Sigmoid colon (tissue), 7 donors: ENCODE results near the gene RASA2. TPM values are rescaled to one million over a fixed set of nuclear protein-coding genes. Genes with fewer than 3 reads are reported as not detected.

ENCODE experiments used
- DNase-seq: peaks from one replicate; pipeline ENCODE4 v3.0.0-alpha.2; 2019
- H3K27ac ChIP-seq, 4 donors: fragments of 200-600 bp; sonication (generic); one replicate each; pipeline ENCODE4 v1.5.1; 2016 to 2019; ENCODE audit warnings: mild to moderate bottlenecking in 1 of 4
- H3K27me3 ChIP-seq, 3 donors: fragments of 200-600 bp; sonication (generic); one replicate each; pipeline ENCODE4 v1.5.1; 2019; ENCODE audit warnings: mild to moderate bottlenecking in 1 of 3
- H3K36me3 ChIP-seq, 4 donors: fragments of 200-600 bp; sonication (generic); one replicate each; pipeline ENCODE4 v1.5.1; 2016 to 2019
- H3K4me1 ChIP-seq, 4 donors: fragments of 200-600 bp; sonication (generic); one replicate each; pipeline ENCODE4 v1.5.1; 2017 to 2019
- H3K4me3 ChIP-seq, 4 donors: fragments of 200-600 bp; sonication (generic); one replicate each; pipeline ENCODE4 v1.5.1; 2017 to 2019; ENCODE audit warnings: mild to moderate bottlenecking in 2 of 4, moderate library complexity in 1 of 4
- H3K9me3 ChIP-seq, 4 donors: fragments of 200-600 bp in 3 of 4; sonication (generic) in 3 of 4; one replicate each; pipeline versions ENCODE4 v1.5.1 to v1.6.1; 2013 to 2019
- EP300 ChIP-seq, 4 donors: sonication (generic); formaldehyde crosslinking; IDR thresholded peaks; one replicate each; pipeline ENCODE4 v1.6.1; 2017; ENCODE audit warnings: antibody characterized with exemption in 4 of 4
- POLR2A ChIP-seq, 2 donors: fragments of 450-650 bp; IDR thresholded peaks; one replicate each; pipeline ENCODE4 v1.6.1; 2016; ENCODE audit warnings: antibody characterized with exemption in 2 of 2, mild to moderate bottlenecking in 2 of 2, moderate library complexity in 2 of 2
- POLR2AphosphoS5 ChIP-seq, 4 donors: sonication (generic); formaldehyde crosslinking; IDR thresholded peaks; one replicate each; pipeline ENCODE4 v1.6.1; 2017; ENCODE audit warnings: antibody characterized with exemption in 4 of 4
- WGBS, 2 donors: extraction: QIAGEN DNeasy Blood & Tissue Kit; methylation state at CpG; one replicate each; pipeline ENCODE4 v1.1.7; 2013; 5-methylcytosine and 5-hydroxymethylcytosine counted together
- intact Hi-C: fragments of 100-400 bp; cut with DNase I; formaldehyde crosslinking; loops from one replicate; pipeline ENCODE4 v1.15.1; 2023
- polyA plus RNA-seq, 3 donors: library from polyadenylated mRNA; stranded (reverse); fragments of 200-250 nt; gene quantifications; one replicate each; pipeline ENCODE4 v1.2.3, GENCODE V29; 2013
- total RNA-seq, 4 donors: library from RNA; depleted of rRNA; stranded (reverse); fragments of >200 nt; gene quantifications; one replicate each; pipeline ENCODE4 v1.1.0, GENCODE V29; 2016
- TF ChIP-seq, protein P1 (sequence below), 4 experiments: fragments of 450-650 bp in 3 of 4; fragments of 200-600 bp in 1 of 4; IDR thresholded peaks; one replicate each; pipeline ENCODE4 v1.5.1; 2016 to 2019; ENCODE audit warnings: antibody characterized with exemption in 4 of 4, mild to moderate bottlenecking in 3 of 4, moderate library complexity in 2 of 4
- donor health status: healthy with polysubstance abuse.
- donor health status: Bipolar disorder and iron deficiency.
- donor health status: healthy.

The RASA2 gene
- total and polyA plus RNA-seq, 7 donors = 3.2 to 20.5 (median 13.0) TPM

DNA sequence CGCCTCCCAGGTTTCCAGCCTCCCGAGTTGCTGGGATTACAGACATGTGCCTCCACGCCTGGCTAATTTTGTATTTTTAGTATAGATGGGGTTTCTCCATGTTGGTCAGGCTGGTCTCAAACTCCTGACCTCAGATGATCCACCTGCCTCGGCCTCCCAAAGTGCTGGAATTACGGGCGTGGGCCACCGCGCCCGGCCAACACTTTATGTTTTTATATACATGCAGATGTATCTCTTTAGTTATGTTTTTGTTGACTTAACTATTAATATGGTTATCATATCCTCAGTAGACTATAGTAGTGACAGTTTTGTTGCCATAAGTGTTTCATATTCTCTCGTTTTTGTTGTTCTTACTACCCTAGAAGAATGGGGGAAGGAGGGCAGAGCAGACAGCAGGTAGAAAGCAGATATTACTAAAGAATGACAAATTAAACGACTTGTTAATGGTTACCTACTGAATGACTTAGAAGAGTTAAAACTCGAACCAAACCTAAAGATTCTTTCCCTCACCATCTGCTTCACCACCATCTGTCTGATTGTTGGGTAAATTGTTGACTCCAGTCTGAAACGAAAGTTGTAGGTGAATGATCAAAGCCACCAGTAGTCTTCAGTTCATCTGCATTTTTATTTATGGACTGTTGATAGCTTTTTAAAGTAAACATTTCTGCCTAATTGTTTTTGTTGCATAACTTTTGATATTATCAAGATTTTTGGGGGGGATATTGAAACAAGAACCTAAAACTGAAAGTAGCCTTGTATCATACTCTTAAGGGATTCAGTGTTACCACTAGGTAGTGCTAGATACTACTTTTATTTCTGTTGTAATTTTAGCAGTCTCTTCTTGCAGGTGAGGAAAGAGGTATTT lies 89.3 kb downstream of the RASA2 start:
- DNase-seq = no peak
- TF ChIP-seq EP300 (IDR thresholded peaks at IDR 0.05) (no peak), POLR2AphosphoS5 (IDR thresholded peaks at IDR 0.05) (no peak), POLR2A (IDR thresholded peaks at IDR 0.05) (no peak)
- TF ChIP-seq, protein P1, sequence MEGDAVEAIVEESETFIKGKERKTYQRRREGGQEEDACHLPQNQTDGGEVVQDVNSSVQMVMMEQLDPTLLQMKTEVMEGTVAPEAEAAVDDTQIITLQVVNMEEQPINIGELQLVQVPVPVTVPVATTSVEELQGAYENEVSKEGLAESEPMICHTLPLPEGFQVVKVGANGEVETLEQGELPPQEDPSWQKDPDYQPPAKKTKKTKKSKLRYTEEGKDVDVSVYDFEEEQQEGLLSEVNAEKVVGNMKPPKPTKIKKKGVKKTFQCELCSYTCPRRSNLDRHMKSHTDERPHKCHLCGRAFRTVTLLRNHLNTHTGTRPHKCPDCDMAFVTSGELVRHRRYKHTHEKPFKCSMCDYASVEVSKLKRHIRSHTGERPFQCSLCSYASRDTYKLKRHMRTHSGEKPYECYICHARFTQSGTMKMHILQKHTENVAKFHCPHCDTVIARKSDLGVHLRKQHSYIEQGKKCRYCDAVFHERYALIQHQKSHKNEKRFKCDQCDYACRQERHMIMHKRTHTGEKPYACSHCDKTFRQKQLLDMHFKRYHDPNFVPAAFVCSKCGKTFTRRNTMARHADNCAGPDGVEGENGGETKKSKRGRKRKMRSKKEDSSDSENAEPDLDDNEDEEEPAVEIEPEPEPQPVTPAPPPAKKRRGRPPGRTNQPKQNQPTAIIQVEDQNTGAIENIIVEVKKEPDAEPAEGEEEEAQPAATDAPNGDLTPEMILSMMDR (IDR thresholded peaks at IDR 0.05) = peak; percentile 12 to 70 (median 38)
- Histone ChIP-seq H3K27me3 (no peaks in the 10 kb centered on the region), H3K4me3 (peak overlapping the region in 2 of 4 donors; percentile 23 to 26), H3K36me3 (peaks cover 0 to 72% (median 6%) of the 10 kb centered on the region in 4 donors), H3K4me1 (peaks cover 0 to 8% (median 0%) of the 10 kb centered on the region in 4 donors), H3K27ac (peak overlapping the region in 3 of 4 donors; percentile 10 to 58 (median 44)), H3K9me3 (no peaks in the 10 kb centered on the region)
- intact Hi-C loops = loop anchor here (2.0 to 5.0 kb wide), 4 partner anchors 71 to 337 kb away; no protein-coding TSS in a partner anchor
- WGBS, 2 donors = 32 to 69% methylated on average over 13 of the region's 13 CpGs

DNA sequence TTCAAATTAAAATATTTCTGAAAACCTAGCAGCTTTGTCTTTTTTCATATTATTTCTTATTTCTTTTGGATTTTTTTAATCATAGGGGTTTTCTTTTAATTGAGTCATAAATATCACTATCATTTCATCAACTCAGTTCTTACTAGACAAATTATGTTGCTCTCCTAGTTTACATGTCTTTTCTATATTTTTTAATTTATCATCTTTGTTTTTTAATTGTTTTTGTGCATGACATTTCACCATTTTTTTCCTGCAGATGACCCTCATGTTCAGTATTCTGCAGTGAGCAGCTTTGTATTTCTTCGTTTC lies 89.9 kb downstream of the RASA2 start:
- WGBS, 2 donors = 97 to 100% methylated on average over 1 of the region's 1 CpG
- no peak for DNase-seq

DNA sequence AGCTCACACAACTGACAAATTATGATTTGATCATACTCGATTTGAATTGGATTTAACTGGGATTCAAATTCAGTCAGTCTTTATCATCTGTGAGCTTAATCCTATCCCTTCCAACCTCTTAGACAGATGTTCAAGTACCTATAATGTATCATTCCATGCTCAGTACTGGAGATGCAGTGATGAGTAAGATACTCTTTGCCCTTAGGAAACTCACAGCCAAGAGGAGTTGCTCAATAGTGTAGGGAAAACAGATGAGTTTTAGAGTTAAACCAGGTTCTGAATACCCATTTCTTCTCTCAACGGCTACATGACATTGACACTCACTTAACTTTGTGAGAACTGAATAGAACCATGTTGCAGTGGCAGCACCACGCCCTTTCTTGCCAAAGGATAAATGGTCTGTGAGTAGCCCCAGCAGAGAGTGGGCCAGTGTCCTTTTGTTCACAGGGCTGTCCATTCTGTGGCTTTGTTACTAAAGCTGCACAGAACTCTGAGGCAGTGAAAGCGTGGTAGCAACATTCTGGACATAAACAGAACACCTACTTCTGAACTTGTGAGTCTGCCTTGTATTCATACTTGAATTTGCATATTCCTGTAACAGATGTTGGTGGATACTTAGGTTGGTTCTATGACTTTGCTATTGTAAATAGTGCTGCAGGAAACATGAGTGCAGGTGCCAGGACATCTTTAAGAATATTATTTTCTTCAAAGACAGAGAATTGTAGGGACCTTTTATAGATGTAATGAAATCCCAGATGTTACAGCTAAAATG lies 91.6 kb downstream of the RASA2 start:
- TF ChIP-seq EP300 (IDR thresholded peaks at IDR 0.05) (no peak), POLR2AphosphoS5 (IDR thresholded peaks at IDR 0.05) (no peak), POLR2A (IDR thresholded peaks at IDR 0.05) (no peak)
- TF ChIP-seq, protein P1 (IDR thresholded peaks at IDR 0.05) = no peak
- Histone ChIP-seq H3K4me1 (peaks cover 0 to 8% (median 0%) of the 10 kb centered on the region in 4 donors), H3K27me3 (no peaks in the 10 kb centered on the region), H3K4me3 (no peak overlapping the region), H3K36me3 (peaks cover 0 to 54% (median 3%) of the 10 kb centered on the region in 4 donors), H3K27ac (no peak overlapping the region), H3K9me3 (no peaks in the 10 kb centered on the region)
- intact Hi-C loops = loop anchor here (2.0 to 5.0 kb wide), 3 partner anchors 69 to 160 kb away; partner anchors contain the start of gene RNF7
- 79 to 92% methylated on average over 4 of the region's 4 CpGs for WGBS, 2 donors
- DNase-seq = no peak

More for the DNA sequence above, 89.9 kb downstream of the RASA2 start:
- H3K4me3 ChIP-seq = no peak overlapping the region
- peaks cover 0 to 8% (median 0%) of the 10 kb centered on the region in 4 donors for H3K4me1 ChIP-seq
- intact Hi-C loops = loop anchor here (2.0 to 5.0 kb wide), 4 partner anchors 71 to 336 kb away; no protein-coding TSS in a partner anchor
- H3K27me3 ChIP-seq = no peaks in the 10 kb centered on the region
- peaks cover 0 to 71% (median 5%) of the 10 kb centered on the region in 4 donors for H3K36me3 ChIP-seq
- H3K9me3 ChIP-seq = no peaks in the 10 kb centered on the region
- TF ChIP-seq POLR2A (IDR thresholded peaks at IDR 0.05) (no peak), POLR2AphosphoS5 (IDR thresholded peaks at IDR 0.05) (no peak), EP300 (IDR thresholded peaks at IDR 0.05) (no peak)
- TF ChIP-seq, protein P1 (IDR thresholded peaks at IDR 0.05) = no peak
- no peak overlapping the region for H3K27ac ChIP-seq

DNA sequence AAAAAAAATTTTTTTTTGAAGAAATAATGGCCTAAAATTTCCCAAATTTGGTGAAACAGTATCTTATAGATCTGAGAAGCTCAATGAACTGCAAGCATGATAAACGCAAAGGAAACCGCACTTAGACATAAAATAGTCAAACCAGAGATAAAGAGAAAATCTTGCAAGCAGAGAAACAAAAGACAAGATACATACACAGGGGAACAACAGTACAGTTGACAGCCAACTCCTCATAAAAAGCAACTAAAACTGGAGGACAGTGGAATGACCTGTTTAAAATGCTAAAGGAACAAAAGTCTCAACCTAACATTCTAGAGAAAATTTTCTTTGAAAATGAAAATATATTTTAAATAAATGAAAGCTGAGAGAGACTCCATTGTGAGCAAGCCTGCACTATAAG lies 107.5 kb downstream of the RASA2 start:
- Histone ChIP-seq H3K27ac (no peak overlapping the region), H3K4me3 (no peak overlapping the region), H3K27me3 (no peaks in the 10 kb centered on the region), H3K9me3 (no peaks in the 10 kb centered on the region), H3K4me1 (peaks cover 0 to 18% (median 7%) of the 10 kb centered on the region in 4 donors), H3K36me3 (peaks cover 0 to 26% (median 0%) of the 10 kb centered on the region in 4 donors)
- no peak for TF ChIP-seq POLR2A (IDR thresholded peaks at IDR 0.05)
- no peak for TF ChIP-seq EP300 (IDR thresholded peaks at IDR 0.05)
- TF ChIP-seq, protein P1 (IDR thresholded peaks at IDR 0.05) = no peak
- 98 to 99% methylated on average over 2 of the region's 2 CpGs for WGBS, 2 donors
- no peak for DNase-seq
- intact Hi-C loops = no loop called here
